GM19467 (cell line): ENCODE measurements around the gene POU3F3.

Experiments
- ATAC-seq: cut with Tn5 transposase; IDR thresholded peaks from one replicate; pipeline ENCODE4 v1.9.1; 2021; ENCODE audit warnings: mild to moderate bottlenecking, moderate library complexity; ENCODE audit not compliant: unreplicated experiment

The POU3F3 gene

GRCh38 chr2:104846786-104847585 lies 6.9 kb upstream of the POU3F3 start:
- no peak for ATAC-seq

GRCh38 chr2:104847586-104848160 lies 6.2 kb upstream of the POU3F3 start:
- ATAC-seq: no peak

GRCh38 chr2:104848526-104848925 lies 5.4 kb upstream of the POU3F3 start:
- ATAC-seq: no peak

- ATAC-seq: no peak
Observed at GRCh38 chr2:104849101-104849500, 4.8 kb upstream of the POU3F3 start.

GRCh38 chr2:104849618-104850141 lies 4.2 kb upstream of the POU3F3 start:
- ATAC-seq: no peak

- no peak for ATAC-seq
Observed at GRCh38 chr2:104850361-104851290, 3.3 kb upstream of the POU3F3 start.

- ATAC-seq: no peak
Observed at GRCh38 chr2:104851291-104852089, 2.4 kb upstream of the POU3F3 start.

GRCh38 chr2:104852090-104852666 lies 1.7 kb upstream of the POU3F3 start:
- no peak for ATAC-seq

GRCh38 chr2:104854498-104855220 lies 744 bp downstream of the POU3F3 start:
- ATAC-seq: no peak

- no peak for ATAC-seq
Observed at GRCh38 chr2:104855221-104856085, 1.5 kb downstream of the POU3F3 start.

GRCh38 chr2:104856086-104856972 lies 2.4 kb downstream of the POU3F3 start:
- no peak for ATAC-seq

GRCh38 chr2:104856973-104857261 lies 3.0 kb downstream of the POU3F3 start:
- ATAC-seq: no peak

GRCh38 chr2:104857262-104858005 lies 3.5 kb downstream of the POU3F3 start:
- ATAC-seq: no peak

GRCh38 chr2:104858006-104858978 lies 4.4 kb downstream of the POU3F3 start:
- ATAC-seq: no peak

GRCh38 chr2:104859291-104859765 lies 5.4 kb downstream of the POU3F3 start:
- ATAC-seq: no peak
